ENCODE measurements around the gene ADAM10.

Gene ADAM10

DNA sequence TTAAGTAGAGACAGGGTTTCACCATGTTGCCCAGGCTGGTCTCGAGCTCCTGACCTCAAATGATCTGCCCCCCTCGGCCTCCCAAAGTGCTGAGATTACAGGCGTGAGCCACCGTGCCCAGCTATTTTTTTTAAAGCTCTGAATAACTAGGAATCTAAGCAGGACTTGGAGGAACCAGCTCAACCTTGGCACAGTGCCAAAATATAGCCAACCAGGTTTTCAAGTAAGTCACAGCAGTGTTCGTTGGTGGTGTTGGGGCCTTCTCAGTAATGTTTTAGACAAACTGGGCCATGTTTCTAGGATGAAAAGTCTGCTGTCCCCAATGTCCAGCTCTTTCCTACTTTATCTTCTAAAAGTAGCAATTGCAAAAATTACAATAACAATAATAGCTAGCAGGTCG is 6.4 kb upstream of the ADAM10 start:
- DNase-seq, result no peak

DNA sequence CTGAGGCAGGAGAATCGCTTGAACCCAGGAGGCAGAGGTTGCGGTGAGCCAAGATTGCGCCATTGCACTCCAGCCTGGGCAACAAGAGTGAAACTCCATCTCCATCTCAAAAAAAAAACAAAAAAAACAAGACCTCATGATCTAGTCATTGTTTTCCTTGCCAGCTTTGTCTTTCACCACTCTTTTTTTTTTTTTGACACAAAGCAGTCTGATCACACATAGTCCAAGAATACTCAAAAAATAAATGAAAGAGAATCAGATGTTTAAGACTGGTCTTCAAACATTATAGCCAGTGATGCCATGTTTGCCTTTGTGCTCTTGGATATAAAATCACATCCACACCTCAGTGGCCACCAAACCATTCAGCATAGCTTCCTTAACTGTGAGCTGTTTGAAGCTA is 5.8 kb upstream of the ADAM10 start:
- DNase-seq, result no peak

DNA sequence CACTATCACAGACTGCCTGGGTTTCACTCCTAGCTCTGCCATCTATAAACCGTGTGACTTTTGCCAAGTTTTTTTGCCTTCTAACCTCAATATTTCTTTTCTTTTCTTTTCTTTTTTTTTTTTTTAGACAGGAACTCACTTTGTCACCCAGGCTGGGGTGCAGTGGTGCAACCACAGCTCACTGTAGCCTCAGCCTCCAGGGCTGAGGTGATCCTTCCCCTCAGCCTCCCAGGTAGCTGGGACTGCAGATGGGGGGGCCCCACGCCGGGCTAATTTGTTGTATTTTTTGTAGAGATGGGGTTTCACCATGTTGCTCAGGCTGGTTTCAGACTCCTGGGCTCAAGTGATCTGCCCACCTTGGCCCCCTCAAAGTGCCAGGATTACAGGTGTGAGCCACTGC is 3.2 kb upstream of the ADAM10 start:
- no peak for DNase-seq

DNA sequence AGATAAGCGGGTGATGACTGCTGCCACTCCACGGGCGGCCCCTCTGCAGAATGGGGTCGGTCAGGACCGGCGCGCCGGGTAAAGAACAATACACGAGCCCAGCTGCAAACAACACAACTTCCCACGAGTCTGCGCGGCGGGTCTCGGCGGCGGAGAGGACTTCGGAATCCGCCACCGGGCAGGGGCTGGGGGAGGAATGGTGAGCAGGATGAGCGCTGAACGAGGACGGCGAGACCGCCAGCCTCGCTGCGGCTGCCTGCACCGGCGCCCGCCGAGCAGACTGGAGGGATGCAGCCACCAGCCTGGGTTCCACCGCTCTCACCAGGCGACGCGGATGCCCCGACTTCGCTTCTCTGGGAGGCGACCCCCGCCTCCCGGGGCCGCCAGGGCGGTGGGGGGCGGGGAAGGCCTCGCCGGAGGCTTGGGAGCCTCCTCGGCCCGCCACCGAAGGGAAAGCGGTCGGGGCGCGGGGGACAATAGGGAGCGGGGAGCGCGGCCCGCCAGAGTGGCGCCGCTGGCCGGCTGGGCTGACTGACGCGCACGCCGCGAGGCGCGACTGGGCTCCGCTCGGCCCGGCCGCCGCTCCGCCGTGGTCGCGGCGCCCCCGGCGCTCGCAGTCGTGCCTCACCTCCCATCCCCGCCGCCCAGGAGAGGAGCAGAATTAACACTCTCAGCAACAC is 515 bp downstream of the ADAM10 start:
- DNase-seq, result no peak

DNA sequence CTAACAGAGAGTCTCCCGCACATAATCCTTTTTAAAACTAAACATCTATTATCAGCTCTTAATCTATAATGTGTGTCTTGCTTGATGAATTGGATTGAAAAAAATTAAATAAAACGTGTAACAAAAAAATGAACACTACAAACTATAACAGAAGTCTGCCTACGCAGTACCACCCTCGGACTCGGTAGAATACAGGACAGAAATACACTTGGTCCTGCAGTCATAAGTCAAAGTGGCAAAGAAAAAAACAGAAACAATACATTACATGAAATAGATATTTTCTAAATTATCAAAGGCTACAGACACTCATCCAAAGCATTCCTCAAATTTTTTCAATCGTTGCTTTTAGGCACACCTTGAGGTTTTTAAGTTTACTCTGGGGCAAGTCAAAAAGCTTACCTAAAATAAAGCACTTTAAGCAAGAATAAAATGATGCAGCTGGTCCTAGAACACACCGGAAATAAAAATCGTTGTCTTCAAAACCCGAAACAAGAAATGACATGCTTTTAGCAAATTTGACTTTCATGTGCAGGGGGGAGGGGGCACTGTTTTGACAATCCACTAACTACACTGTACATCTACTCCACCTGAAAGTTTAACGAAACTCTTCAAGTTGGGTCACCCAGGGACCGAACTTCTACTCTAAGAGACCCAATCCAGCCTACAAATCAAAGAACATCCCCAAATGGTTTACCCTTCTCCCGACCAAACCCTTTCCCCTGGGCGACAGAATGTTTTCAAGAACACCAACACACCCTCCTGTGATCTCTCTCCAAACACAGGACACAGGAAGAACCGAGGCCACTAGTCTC is 1.3 kb downstream of the ADAM10 start:
- DNase-seq, result no peak

DNA sequence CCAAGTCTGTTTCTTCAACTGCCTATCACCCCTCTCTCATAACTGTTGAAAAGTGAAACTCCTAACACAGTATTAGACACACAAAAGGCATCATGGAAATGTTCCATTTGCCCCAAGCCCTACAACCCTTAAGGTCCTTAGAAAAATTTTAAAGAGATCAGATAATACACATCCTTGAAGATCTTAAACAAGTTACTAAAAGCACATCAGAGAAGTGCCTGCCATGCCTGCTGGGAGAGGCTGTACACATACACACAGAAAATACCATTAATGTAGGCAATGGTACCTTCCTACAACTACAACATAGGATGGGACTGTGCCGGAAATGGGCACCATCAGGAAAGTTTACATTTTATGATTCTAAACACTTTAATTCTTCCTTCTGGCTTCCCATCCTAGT is 3.3 kb downstream of the ADAM10 start:
- DNase-seq, result no peak

DNA sequence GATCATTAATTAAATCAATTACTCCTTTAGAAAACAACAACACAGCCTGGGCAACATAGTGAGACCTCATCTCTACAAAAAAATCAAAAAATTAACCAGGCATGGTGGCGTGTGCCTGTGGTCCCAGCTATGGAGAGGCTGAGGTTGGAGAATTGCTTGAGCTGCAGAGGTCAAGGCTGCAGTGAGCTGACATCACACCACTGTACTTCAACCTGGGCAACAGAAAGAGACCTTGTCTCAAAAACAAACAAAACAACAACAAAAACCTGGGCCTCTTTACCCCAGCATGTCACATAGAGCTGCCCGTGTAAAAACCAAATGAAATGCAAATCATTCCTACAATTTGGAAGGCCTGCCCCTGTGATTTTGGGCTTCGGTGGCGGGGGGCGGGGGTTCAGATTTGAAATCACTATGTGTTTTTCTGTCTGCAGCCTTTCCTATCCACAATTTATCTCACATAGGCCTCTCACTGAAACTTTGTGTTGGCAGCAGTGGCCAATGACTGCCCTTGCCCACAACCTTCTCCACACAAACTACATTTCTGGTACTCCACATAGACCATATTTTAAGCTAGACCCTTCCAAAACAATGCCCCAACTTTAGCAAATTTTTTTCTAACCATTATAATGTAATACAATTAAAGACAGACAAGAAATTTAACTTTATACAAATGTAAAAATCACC is 6.5 kb downstream of the ADAM10 start:
- no peak for DNase-seq

DNA sequence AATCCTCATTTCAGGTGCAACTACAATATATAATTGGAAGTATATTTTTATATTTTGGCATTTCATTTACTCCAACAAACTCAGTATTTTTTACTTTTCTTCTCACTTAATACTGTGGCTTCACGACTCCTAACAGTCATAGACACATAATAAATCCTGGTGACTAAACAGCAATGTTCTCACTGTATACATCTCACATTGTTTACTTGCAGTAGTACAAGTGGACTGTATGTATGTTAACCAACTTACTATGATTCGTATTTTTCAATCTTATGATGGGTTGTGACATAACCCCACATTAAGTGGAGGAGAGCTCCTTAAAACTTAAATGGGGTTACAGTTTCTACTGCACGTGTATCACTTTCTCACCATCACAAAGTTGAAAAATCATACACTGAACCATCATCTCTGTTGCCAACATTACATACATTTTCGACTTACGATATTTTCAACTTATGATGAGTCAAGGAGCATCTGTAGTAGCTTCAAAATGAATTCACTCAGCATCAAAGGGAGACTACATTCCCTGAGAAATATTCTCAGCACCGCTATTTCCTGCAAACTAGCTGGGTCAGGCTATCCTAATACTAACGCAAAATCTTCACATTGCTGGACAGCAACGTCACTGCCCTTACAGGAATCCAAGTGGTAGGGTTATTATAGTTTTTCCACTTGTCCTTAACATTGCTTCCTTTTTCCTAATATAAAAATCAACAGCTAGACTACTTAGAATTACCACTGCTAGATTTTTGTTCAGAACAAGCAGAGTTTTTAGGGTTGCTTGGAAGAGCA is 7.3 kb downstream of the ADAM10 start:
- DNase-seq, result no peak

DNA sequence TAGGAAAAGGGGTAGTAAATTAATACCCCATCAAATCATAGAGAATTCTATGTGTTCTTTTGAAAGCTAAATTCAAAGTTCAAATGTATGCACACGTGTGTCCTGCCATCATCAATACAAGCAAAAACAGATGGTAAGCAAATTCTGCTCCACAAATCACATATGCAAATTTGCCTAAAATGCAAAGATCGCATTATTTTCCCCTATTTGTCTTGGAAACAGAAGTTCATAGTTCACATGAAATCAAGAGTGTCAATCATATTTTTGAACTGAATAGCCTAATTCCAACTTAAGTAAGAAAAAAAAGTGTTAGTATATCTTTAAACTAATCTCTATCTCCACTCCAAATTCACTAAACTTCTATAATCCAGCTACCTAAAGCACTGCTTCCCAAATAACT is 8.5 kb downstream of the ADAM10 start:
- no peak for DNase-seq

DNA sequence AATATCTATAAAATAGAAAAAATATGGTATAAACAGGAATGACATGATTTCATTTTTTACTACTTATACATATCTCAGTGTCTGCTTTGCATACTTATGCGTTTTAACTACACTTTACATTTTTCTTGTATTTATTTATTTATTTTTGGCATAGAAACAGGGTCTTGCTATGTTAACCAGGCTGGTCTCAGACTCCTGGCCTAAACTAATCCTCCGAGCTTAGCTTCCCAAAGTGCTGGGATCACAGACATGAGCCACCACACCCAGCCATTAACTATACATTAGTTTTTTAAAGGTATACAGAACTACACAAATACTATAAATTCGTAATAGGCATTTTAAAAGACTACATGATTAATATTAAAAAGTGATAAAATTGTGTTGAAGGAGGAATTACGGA is 9.1 kb downstream of the ADAM10 start:
- no peak for DNase-seq

DNA sequence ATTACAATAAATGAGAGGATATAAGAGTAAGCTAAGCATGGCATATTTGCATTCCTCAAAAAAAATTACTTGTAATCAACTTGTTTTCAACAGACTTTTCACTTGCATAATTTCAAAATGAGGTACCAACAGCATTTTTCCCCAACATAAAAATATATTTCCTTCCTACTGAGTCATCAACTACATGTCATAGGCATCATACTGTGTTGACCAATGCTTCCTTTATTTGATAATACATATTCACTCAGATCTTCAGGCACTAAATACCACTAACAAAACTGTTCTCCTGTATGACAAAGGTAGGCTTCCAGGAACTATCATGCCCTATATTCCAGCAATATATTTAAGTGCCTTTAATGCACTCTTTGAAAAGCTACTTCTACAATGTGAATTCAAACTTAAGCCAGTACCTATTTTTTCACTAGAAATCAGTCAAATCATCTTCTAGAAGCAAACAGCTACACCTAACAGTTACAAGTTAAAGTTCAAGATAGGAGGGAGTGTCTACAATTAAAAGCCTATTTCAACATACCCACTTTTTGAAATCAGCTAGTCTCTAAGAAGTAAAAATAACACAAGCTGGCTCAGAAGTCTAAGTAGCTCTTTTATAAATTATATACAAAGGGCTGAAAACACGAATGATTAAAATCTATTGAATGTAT is 11.3 kb downstream of the ADAM10 start:
- DNase-seq, result no peak

DNA sequence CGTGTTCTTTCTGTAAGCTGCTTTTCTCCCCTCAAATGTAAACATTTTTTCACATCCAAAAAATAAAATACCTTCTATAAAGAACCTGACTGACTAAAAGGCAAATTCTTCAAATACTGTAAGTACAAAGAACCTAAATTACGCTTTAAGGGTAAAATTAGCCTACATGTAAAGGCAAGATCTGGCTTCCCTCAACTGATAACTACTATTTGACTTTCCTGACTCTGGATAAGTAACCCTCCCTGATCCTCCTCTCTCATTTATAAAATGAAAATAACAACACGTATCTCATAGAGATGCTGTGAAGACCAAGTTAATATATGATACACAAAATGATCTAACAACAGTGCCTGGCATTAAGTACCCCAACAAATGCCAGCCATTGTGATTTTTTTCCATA is 12.2 kb downstream of the ADAM10 start:
- no peak for DNase-seq

DNA sequence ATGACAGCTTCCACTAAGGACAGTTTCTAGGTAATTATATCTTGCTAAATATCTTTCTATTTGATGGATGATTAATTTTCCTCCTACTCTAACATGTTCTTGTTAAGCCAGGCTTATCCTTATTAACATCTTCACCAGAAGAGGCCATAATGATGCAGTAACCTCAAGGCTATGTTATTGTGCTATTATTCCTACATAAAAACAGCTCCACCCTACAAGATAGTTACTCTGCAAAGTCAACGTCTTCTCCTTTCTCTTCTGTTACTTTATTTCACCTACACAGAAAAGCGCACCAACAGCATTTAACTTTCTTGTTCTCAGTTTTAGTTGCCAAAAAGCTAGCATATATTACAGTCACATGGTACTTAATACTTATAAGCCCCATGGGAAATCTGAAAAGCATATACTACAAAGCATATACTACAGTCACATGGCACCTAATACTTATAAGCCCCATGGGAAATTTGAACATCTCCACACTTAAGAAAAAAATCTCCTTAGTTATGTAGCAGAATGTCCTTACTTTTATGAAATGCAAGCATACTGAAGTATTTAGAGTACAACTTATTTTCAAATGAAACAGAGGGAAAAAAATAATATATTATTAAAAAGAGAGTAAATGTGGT is 13.4 kb downstream of the ADAM10 start:
- DNase-seq, result no peak

DNA sequence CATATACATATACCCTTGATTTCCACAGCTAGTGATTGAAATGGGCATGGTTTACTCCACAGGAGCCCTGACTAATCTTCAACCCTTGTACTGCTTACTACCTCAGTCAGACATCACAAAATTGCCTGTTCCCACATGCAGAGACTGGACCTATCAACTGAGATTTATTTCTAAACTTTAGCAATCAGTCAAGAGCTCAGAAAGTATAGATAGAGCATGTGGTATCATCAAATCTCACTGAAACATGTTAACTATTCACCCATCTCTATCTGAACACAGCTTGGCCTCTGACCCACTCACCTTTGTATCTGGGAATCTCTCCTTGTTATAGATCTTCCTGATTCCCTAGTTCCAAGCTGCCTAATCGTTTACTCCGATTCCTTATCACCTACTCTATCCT is 14.6 kb downstream of the ADAM10 start:
- DNase-seq, result no peak

DNA sequence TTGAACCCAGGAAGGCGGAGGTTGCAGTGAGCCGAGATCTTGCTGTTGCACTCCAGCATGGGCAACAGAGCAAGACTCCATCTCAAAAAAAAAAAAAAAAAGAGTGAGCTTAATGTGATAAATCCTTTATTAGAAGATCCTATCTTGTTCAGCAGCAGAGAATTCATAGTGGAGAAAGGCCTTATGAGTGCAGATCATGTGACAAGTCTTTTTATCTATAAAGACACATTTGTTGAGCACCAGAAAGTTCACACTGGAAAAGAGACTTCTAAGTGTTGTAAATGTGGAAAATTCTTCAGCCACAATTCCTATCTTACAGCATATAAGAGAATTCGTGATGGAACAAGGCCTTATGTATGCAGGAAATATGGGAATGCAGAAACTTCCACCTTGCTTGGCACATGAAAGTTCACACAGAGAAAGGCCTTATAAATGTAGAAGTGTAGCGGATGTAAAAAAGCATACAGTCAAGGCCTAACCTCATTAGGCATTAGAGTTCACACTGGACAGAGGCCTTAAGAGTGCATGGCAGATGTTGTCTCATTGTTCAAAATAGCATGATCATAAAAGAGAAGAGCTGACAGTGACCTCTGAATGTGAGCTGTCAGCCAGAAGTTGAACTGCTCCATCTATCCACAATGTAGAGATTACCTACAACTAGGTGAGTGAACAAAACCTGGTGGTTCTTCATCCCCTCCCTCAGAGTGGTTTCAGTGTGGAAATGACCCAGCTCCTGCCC is 16.7 kb downstream of the ADAM10 start:
- DNase-seq, result no peak

DNA sequence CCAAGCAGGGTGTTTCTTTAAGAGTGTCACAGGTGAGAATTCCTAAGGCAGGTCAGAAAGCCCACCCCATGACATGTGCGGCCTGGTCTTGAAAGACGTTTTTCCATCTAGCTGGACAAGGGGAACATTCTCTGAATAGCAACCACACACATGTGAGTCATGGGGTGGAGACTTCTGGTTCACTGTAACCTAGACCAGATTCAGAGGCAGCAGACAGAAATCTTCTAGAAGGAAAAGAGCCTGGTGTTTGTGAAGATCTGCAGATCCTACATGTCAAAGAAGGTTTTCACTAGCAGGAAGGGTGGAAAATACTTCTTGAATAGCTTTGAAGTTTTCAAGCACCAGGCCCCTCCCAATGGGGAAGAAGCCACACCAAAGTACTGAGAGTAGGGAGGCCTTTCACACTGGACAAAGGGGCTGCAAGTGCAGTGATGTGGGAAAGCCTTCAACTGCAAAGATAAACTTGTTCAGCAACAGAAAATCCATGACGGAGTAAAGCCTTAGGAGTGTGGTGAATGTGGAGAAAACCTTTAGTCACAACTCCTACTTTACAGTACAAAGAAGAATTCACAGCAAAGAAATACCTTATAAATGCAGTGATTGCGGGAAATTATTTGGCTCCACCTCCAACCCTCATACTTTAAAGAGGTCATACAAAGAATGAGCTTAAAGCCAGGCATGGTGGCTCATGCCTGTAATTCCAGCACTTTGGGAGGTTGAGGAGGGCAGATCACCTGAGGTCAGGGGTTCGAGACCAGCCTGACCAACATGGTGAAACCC is 17.6 kb downstream of the ADAM10 start:
- no peak for DNase-seq

DNA sequence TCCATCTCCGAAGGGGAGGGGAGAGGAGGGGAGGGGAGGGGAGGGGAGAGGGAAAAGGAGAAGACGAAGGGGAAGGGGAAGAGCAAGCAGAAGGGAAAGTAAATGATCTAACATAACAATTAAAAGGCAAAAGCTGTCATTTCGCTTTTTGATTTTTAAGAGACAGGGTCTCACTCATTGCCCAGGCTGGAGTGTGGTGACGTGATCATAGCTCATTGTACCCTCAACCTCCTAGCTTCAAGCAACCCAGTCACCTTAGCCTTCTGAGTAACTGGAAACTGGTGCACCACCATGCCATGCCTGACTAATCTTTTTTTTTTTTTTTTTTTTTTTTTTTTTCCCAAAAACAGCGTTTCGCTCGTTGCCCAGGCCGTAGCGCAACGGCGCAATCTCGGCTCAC is 22.6 kb downstream of the ADAM10 start:
- no peak for DNase-seq

DNA sequence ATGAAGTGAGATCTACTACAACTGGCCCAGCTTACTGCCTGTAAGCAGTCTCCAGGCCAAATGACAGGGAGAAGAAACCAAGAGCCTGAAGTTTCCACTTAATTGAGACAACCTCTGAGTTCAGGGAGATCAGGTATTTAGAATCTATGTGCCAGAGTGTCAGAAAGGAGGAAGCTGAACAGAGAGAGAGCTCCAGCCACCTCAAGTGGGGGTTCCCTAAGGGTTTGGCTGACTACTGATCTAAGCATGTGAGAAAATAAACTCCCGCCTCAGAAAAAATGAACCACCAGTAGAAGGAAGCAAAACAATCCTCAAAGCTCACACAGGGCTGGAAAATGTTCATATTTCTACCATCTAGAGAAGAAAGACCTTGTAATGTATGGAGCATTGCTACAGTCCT is 25.0 kb downstream of the ADAM10 start:
- DNase-seq, result no peak

DNA sequence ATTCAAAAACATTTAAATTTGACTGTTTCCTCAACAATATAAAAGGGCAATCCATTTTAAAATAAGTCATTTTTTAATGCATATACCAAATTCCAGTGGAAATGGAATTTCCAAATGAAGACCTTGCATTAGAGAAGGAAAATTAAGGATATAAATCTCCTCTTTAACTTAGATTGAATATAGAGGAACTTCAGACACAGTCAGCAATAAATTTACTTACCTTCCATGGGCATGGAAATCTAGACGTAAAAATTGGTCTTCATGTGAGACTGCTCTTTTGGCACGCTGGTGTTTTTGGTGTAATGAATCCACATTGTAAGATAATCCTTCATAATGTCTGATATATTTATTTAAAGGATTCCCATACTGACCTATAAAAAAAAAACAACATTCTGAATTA is 32.1 kb downstream of the ADAM10 start:
- no peak for DNase-seq

DNA sequence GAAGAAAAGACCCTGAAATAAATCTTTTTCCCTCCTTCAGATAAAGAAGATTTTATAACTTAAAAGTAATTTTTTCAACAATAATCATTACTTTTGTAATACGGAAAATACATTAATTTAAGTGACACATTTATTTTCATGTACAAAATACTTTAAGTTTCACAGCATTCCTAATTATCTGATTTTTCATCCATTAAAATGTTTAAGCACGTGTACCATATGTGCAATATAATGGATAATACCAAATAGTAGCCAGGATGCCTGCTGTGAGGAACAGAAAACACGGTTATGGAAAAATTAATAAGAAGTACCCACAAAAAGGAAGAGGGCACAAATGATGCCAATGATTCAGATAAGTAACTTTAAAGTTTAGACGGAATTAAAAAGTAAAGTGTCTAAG is 33.5 kb downstream of the ADAM10 start:
- DNase-seq, result no peak

All from effector CD8-positive, alpha-beta T cell (primary cell).